Measurements from ENCODE around the gene LRRC3B. TPM values are rescaled to one million over a fixed set of nuclear protein-coding genes. Genes with fewer than 3 reads are reported as not detected.

LRRC3B gene
- total RNA-seq, 6 experiments from 2014 or later: not detected

- intact Hi-C loops (cut with DNase I): no loop called here
- ATAC-seq (no peak), DNase-seq (no peak)
- TF ChIP-seq CTCF (IDR thresholded peaks at IDR 0.05) (no peak), POLR2A (IDR thresholded peaks at IDR 0.05) (no peak)
- Histone ChIP-seq H3K27me3 (no peaks in the 10 kb centered on the region), H3K27ac (no peak overlapping the region), H3K4me3 (no peak overlapping the region), H3K36me3 (no peaks in the 10 kb centered on the region), H3K4me1 (no peaks in the 10 kb centered on the region), H3K9me3 (no peaks in the 10 kb centered on the region)
These were observed 135.4 kb downstream of the LRRC3B start for GRCh38 chr3:26757978-26758377.

All from right lobe of liver (tissue), 6 donors.